Keratinocyte (primary cell): ENCODE data around the gene OAT. TPM values are rescaled to one million over a fixed set of nuclear protein-coding genes. Genes with fewer than 3 reads are reported as not detected.

Source experiments
- DNase-seq: peaks from one replicate; pipeline ENCODE4 v3.0.0-alpha.2; 2011; ENCODE audit warnings: low read depth, missing footprints, low spot score
- FAIRE-seq: peaks from 2 replicates; lab custom pipeline; 2011; peaks lifted over from hg19 to GRCh38; lab: Jason Lieb, UNC
- H2AFZ ChIP-seq: 2 replicates; pipeline ENCODE4 v1.6.0; 2012; ENCODE audit warnings: low read length, control low read depth, inconsistent platforms; ENCODE audit not compliant: control insufficient read depth
- H3K27ac ChIP-seq: 2 replicates; pipeline ENCODE4 v1.5.1; 2011; ENCODE audit warnings: low read length; ENCODE audit not compliant: control insufficient read depth, insufficient read depth
- H3K27me3 ChIP-seq: 3 replicates; pipeline ENCODE4 v1.6.0; 2011; ENCODE audit warnings: low read length; ENCODE audit not compliant: control insufficient read depth, insufficient read depth; ENCODE audit errors: extremely low read depth
- H3K36me3 ChIP-seq, 2 experiments: 2 replicates in 1 of 2; 3 replicates in 1 of 2; pipeline ENCODE4 v1.5.1; 2011; ENCODE audit warnings: low read length in 2 of 2, mild to moderate bottlenecking in 1 of 2; ENCODE audit not compliant: control insufficient read depth in 2 of 2, insufficient read depth in 2 of 2; ENCODE audit errors: extremely low read depth in 1 of 2
- H3K4me1 ChIP-seq: 3 replicates; pipeline ENCODE4 v1.5.1; 2011; ENCODE audit warnings: low read length; ENCODE audit not compliant: control insufficient read depth, insufficient read depth; ENCODE audit errors: extremely low read depth
- H3K4me2 ChIP-seq: 3 replicates; pipeline ENCODE4 v1.6.0; 2011; ENCODE audit warnings: low read depth, low read length; ENCODE audit not compliant: control insufficient read depth, insufficient read depth; ENCODE audit errors: extremely low read depth
- H3K4me3 ChIP-seq, 3 experiments: fragments of 200-600 bp in 1 of 3; sonication (generic) in 1 of 3; 2 replicates in 2 of 3; 3 replicates in 1 of 3; pipeline ENCODE4 v1.5.1; 2011 to 2016; ENCODE audit warnings: low read length in 3 of 3, mild to moderate bottlenecking in 3 of 3, control low read depth in 2 of 3, inconsistent platforms in 1 of 3, low read depth in 1 of 3, mixed read lengths in 1 of 3, mixed run types in 1 of 3, moderate library complexity in 1 of 3; ENCODE audit not compliant: control insufficient read depth in 2 of 3, insufficient read depth in 2 of 3; ENCODE audit errors: extremely low read depth in 1 of 3
- H3K79me2 ChIP-seq: 2 replicates; pipeline ENCODE4 v1.6.0; 2012; ENCODE audit warnings: low read length; ENCODE audit not compliant: control insufficient read depth, insufficient read depth
- H3K9ac ChIP-seq: 3 replicates; pipeline ENCODE4 v1.6.0; 2011; ENCODE audit warnings: low read length; ENCODE audit not compliant: control insufficient read depth, insufficient read depth; ENCODE audit errors: extremely low read depth
- H3K9me1 ChIP-seq: 3 replicates; pipeline ENCODE4 v1.6.0; 2011; ENCODE audit warnings: low read length; ENCODE audit not compliant: control insufficient read depth, insufficient read depth; ENCODE audit errors: extremely low read depth
- H3K9me3 ChIP-seq: 2 replicates; pipeline ENCODE4 v1.5.1; 2012; ENCODE audit warnings: low read depth, low read length; ENCODE audit not compliant: control insufficient read depth
- H4K20me1 ChIP-seq: 3 replicates; pipeline ENCODE4 v1.6.0; 2011; ENCODE audit warnings: low read length; ENCODE audit not compliant: control insufficient read depth, insufficient read depth; ENCODE audit errors: extremely low read depth
- EZH2 ChIP-seq: IDR thresholded peaks from one replicate; pipeline ENCODE4 v1.6.1; 2012; ENCODE audit warnings: inconsistent platforms, mild to moderate bottlenecking, low read length, moderate library complexity
- dilution Hi-C: fragments of 300-500 bp; cut with MboI; formaldehyde crosslinking; loops from one replicate; pipeline ENCODE4 v1.7.0; 2020; ENCODE audit warnings: low sequenced_read_pairs; ENCODE audit not compliant: extremely low pct_ligation_motif_present
- polyA plus RNA-seq, 5 experiments: library from polyadenylated mRNA; depleted of rRNA in 3 of 5; stranded (reverse) in 3 of 5; stranded (forward) in 1 of 5; unstranded in 1 of 5; fragments of >200 nt; gene quantifications; 1 replicate in 1 of 5; 2 replicates in 3 of 5; 3 replicates in 1 of 5; pipeline versions ENCODE4 v1.2.1 to v1.2.3, GENCODE V29; 2011 to 2012; ENCODE audit warnings: missing spikeins in 2 of 5, low read depth in 1 of 5, low replicate concordance in 1 of 5
- TF ChIP-seq, protein P1 (sequence below), 3 experiments: IDR thresholded peaks in 1 of 3; conservative IDR thresholded peaks in 1 of 3; optimal IDR thresholded peaks in 1 of 3; 2 replicates in 2 of 3; 3 replicates in 1 of 3; pipeline versions ENCODE3 to v1.5.1; 2011; ENCODE audit warnings: low read length in 3 of 3, mild to moderate bottlenecking in 3 of 3, moderate library complexity in 2 of 3, control low read depth in 1 of 3, inconsistent platforms in 1 of 3; ENCODE audit not compliant: insufficient read depth in 2 of 3; ENCODE audit errors: extremely low read depth in 1 of 3

Gene OAT
- polyA plus RNA-seq, 1 donor (not counting 4 experiments of a cell fraction or from before 2014, with no cell fraction given) = 528 TPM

DNA sequence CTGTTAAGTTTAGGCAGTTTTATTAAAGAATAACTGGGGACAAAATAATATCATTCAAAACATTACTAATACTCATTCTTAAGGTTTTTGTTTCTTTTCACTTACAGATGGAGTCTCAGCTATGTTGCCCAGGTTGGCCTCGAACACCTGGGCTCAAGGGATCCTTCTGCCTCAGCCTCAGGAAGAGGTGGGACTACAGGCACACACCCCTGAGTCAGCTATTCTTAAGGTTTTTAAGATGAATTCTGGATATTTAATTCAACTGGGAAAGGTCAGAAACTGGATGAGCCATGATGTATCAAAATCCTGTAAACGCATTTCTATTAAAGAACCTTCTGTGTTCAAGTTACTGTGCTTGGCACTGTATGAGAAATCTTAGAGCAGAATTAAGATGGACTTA lies 3.5 kb downstream of the OAT start:
- Histone ChIP-seq H3K4me3 (no peak overlapping the region), H3K4me1 (peaks cover 31% of the 10 kb centered on the region), H3K9ac (no peak overlapping the region), H3K27ac (no peak overlapping the region), H3K9me1 (no peaks in the 10 kb centered on the region), H3K36me3 (peaks cover 14 to 17% of the 10 kb centered on the region in 2 experiments), H3K79me2 (peaks cover 80% of the 10 kb centered on the region), H3K27me3 (no peaks in the 10 kb centered on the region), H3K4me2 (peak overlapping the region; percentile 84), H3K9me3 (no peaks in the 10 kb centered on the region), H2AFZ (no peak overlapping the region), H4K20me1 (peaks cover 13% of the 10 kb centered on the region)
- FAIRE-seq (peak; percentile 20), DNase-seq (no peak)
- dilution Hi-C loops = no loop called here
- TF ChIP-seq, protein P1, sequence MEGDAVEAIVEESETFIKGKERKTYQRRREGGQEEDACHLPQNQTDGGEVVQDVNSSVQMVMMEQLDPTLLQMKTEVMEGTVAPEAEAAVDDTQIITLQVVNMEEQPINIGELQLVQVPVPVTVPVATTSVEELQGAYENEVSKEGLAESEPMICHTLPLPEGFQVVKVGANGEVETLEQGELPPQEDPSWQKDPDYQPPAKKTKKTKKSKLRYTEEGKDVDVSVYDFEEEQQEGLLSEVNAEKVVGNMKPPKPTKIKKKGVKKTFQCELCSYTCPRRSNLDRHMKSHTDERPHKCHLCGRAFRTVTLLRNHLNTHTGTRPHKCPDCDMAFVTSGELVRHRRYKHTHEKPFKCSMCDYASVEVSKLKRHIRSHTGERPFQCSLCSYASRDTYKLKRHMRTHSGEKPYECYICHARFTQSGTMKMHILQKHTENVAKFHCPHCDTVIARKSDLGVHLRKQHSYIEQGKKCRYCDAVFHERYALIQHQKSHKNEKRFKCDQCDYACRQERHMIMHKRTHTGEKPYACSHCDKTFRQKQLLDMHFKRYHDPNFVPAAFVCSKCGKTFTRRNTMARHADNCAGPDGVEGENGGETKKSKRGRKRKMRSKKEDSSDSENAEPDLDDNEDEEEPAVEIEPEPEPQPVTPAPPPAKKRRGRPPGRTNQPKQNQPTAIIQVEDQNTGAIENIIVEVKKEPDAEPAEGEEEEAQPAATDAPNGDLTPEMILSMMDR (optimal IDR thresholded peaks at IDR 0.05 in 1 of 3, IDR thresholded peaks at IDR 0.05 in 1 of 3, conservative IDR thresholded peaks at IDR 0.05 in 1 of 3; ENCODE audit: extremely low read depth in 1 of 3, insufficient read depth in 2 of 3, low read length in 3 of 3) = no peak
- no peak for TF ChIP-seq EZH2

DNA sequence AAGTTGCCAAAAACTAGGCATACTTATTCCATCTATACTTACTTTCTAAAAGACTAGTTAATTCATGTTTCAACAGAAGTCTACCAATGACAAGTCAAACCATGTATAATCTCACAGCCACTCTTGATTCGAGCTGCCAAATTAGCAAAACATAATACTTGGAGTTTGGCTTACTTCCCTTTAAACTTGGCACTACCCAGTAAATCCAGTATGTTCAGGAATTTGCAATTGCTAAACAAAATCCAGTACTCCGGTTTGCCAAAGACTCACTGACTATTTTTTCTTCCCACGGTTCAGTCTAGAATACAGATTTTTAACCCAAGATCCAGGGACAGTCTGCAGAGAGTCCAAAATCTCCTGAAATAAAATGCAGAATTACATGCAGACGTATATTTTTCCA lies 4.6 kb downstream of the OAT start:
- Histone ChIP-seq H4K20me1 (peaks cover 13% of the 10 kb centered on the region), H3K79me2 (peaks cover 89% of the 10 kb centered on the region), H3K27ac (no peak overlapping the region), H3K9me3 (no peaks in the 10 kb centered on the region), H2AFZ (no peak overlapping the region), H3K4me2 (peak overlapping the region; percentile 76), H3K9me1 (no peaks in the 10 kb centered on the region), H3K9ac (no peak overlapping the region), H3K27me3 (no peaks in the 10 kb centered on the region), H3K4me3 (peak overlapping the region in 1 of 3 experiments; percentile 2), H3K4me1 (peaks cover 27% of the 10 kb centered on the region), H3K36me3 (peaks cover 17% of the 10 kb centered on the region in 2 experiments)
- FAIRE-seq (peak; percentile 26), DNase-seq (no peak)
- TF ChIP-seq EZH2 = no peak
- TF ChIP-seq, protein P1 (optimal IDR thresholded peaks at IDR 0.05 in 1 of 3, IDR thresholded peaks at IDR 0.05 in 1 of 3, conservative IDR thresholded peaks at IDR 0.05 in 1 of 3; ENCODE audit: extremely low read depth in 1 of 3, insufficient read depth in 2 of 3, low read length in 3 of 3) = no peak
- dilution Hi-C loops = no loop called here
